Measurements from ENCODE around the gene PCDHB6.
"Not testable (repeated sequence)": the region's sequence is repeated elsewhere in the genome, so short reads cannot be mapped to it uniquely, and the experiment has no call there.

Gene PCDHB6

GRCh38 chr5:141184117-141184855, 34.4 kb downstream of the PCDHB6 start:
- not testable (repeated sequence) for DNase-seq (ENCODE audit: low spot score in 2 of 2); ATAC-seq; H3K9me3 Mint-ChIP-seq; H3K27ac Mint-ChIP-seq; H3K36me3 Mint-ChIP-seq; H3K4me3 Mint-ChIP-seq; H3K4me1 Mint-ChIP-seq

GRCh38 chr5:141186897-141187512, 37.1 kb downstream of the PCDHB6 start, which contains the start of gene PCDHB9:
Gene PCDHB9, plus strand, starts transcription at chr5:141187161. Its CDS starts 158 bp downstream, at chr5:141187319.
- Mint-ChIP-seq H3K4me1 (peaks cover 7% of the 10 kb centered on the region), H3K27ac (no peak within 1 kb of the TSS), H3K36me3 (peaks cover 6% of the 10 kb centered on the region), H3K4me3 (peak within 1 kb of the TSS; percentile 26), H3K9me3 (peaks cover 10% of the 10 kb centered on the region)
- ATAC-seq (no peak), DNase-seq (ENCODE audit: low spot score in 2 of 2) (no peak)

- H3K4me1 Mint-ChIP-seq; DNase-seq (ENCODE audit: low spot score in 2 of 2); H3K4me3 Mint-ChIP-seq; H3K9me3 Mint-ChIP-seq; H3K27ac Mint-ChIP-seq; ATAC-seq; H3K36me3 Mint-ChIP-seq: not testable (repeated sequence)
Observed at GRCh38 chr5:141188682-141189081, 38.8 kb downstream of the PCDHB6 start.

GRCh38 chr5:141189131-141189530, 39.3 kb downstream of the PCDHB6 start:
- not testable (repeated sequence) for ATAC-seq; H3K27ac Mint-ChIP-seq; DNase-seq (ENCODE audit: low spot score in 2 of 2); H3K4me3 Mint-ChIP-seq; H3K36me3 Mint-ChIP-seq; H3K4me1 Mint-ChIP-seq; H3K9me3 Mint-ChIP-seq

- peaks cover 19% of the 10 kb centered on the region for H3K9me3 Mint-ChIP-seq
- ATAC-seq: no peak
- H3K27ac Mint-ChIP-seq: no peak within 1 kb of the TSS
- H3K4me3 Mint-ChIP-seq: no peak within 1 kb of the TSS
- DNase-seq (ENCODE audit: low spot score in 2 of 2): no peak
- peaks cover 6% of the 10 kb centered on the region for H3K36me3 Mint-ChIP-seq
- peaks cover under 1% of the 10 kb centered on the region for H3K4me1 Mint-ChIP-seq
Observed at GRCh38 chr5:141192110-141192725, 42.4 kb downstream of the PCDHB6 start, which contains the start of gene PCDHB10. Gene PCDHB10, plus strand, starts transcription at chr5:141192353. Its CDS starts 200 bp downstream, at chr5:141192553.

GRCh38 chr5:141194332-141194731, 44.5 kb downstream of the PCDHB6 start:
- H3K36me3 Mint-ChIP-seq; DNase-seq (ENCODE audit: low spot score in 2 of 2); H3K27ac Mint-ChIP-seq; H3K4me1 Mint-ChIP-seq; H3K4me3 Mint-ChIP-seq; ATAC-seq: not testable (repeated sequence)
- peaks cover 14% of the 10 kb centered on the region for H3K9me3 Mint-ChIP-seq

GRCh38 chr5:141196363-141196762, 46.5 kb downstream of the PCDHB6 start:
- no peak overlapping the region for H3K27ac Mint-ChIP-seq
- H3K4me1 Mint-ChIP-seq: no peaks in the 10 kb centered on the region
- H3K9me3 Mint-ChIP-seq: peaks cover 14% of the 10 kb centered on the region
- H3K4me3 Mint-ChIP-seq: no peak overlapping the region
- no peaks in the 10 kb centered on the region for H3K36me3 Mint-ChIP-seq
- DNase-seq (ENCODE audit: low spot score in 2 of 2) (no peak), ATAC-seq (no peak)

GRCh38 chr5:141199359-141200235, 49.7 kb downstream of the PCDHB6 start, which contains the start of gene PCDHB11:
Gene PCDHB11, plus strand, starts transcription at chr5:141199627. Its CDS starts 148 bp downstream, at chr5:141199775.
- Mint-ChIP-seq H3K4me1 (no peaks in the 10 kb centered on the region), H3K4me3 (no peak within 1 kb of the TSS), H3K9me3 (peaks cover 14% of the 10 kb centered on the region), H3K27ac (no peak within 1 kb of the TSS), H3K36me3 (no peaks in the 10 kb centered on the region)
- DNase-seq (ENCODE audit: low spot score in 2 of 2) (no peak), ATAC-seq (no peak)

- H3K9me3 Mint-ChIP-seq: peaks cover 11% of the 10 kb centered on the region
- not testable (repeated sequence) for H3K36me3 Mint-ChIP-seq; ATAC-seq; H3K27ac Mint-ChIP-seq; DNase-seq (ENCODE audit: low spot score in 2 of 2); H3K4me1 Mint-ChIP-seq; H3K4me3 Mint-ChIP-seq
Observed at GRCh38 chr5:141201126-141201525, 51.3 kb downstream of the PCDHB6 start.

- H3K9me3 Mint-ChIP-seq; DNase-seq (ENCODE audit: low spot score in 2 of 2); H3K4me1 Mint-ChIP-seq; H3K36me3 Mint-ChIP-seq; H3K27ac Mint-ChIP-seq; ATAC-seq; H3K4me3 Mint-ChIP-seq: not testable (repeated sequence)
Observed at GRCh38 chr5:141201646-141202045, 51.8 kb downstream of the PCDHB6 start.

Measured in stimulated activated effector memory CD8-positive, alpha-beta T cell treated with anti-CD3 and anti-CD28 coated beads, Interleukin-12 subunit alpha, Interleukin-12 subunit beta, amount 100 ng/mL, for 72 hours (primary cell).